Stomach (tissue), 4 donors: ENCODE measurements around the gene JAKMIP2.

Source experiments
- CTCF ChIP-seq, 7 experiments: fragments of 450-650 bp in 4 of 7; fragments of 200-600 bp in 3 of 7; sonication (generic) in 3 of 7; IDR thresholded peaks; one replicate each; pipeline ENCODE4 v1.5.1; 2016 to 2019; ENCODE audit warnings: antibody characterized with exemption in 7 of 7, control low read depth in 2 of 7, mild to moderate bottlenecking in 1 of 7
- POLR2AphosphoS5 ChIP-seq, 3 donors: sonication (generic); formaldehyde crosslinking; IDR thresholded peaks; one replicate each; pipeline ENCODE4 v1.6.1; 2016; ENCODE audit warnings: antibody characterized with exemption in 3 of 3

DNA sequence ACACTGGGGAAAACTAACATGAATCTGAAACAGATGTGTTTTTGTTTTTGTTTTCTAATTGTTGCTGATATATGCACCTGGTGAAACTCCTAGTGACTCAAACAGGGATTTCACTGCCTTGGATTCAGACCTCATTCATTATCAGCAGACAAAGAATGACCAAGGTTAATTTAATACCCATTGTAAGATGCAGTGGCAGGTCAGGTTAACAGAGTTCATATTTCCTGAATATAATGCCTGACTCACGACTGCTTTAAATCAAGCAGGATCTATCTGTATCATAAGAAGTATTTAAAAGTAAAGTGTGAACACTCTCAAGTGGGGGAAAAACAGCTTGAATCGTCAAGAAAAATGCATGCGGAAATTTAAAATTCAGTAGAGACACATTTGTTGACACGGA, 5.5 kb downstream of the JAKMIP2 start:
- no peak for TF ChIP-seq CTCF (IDR thresholded peaks at IDR 0.05)
- TF ChIP-seq POLR2AphosphoS5 (IDR thresholded peaks at IDR 0.05): no peak
